ENCODE data around the gene MDH1B.

MDH1B gene

DNA sequence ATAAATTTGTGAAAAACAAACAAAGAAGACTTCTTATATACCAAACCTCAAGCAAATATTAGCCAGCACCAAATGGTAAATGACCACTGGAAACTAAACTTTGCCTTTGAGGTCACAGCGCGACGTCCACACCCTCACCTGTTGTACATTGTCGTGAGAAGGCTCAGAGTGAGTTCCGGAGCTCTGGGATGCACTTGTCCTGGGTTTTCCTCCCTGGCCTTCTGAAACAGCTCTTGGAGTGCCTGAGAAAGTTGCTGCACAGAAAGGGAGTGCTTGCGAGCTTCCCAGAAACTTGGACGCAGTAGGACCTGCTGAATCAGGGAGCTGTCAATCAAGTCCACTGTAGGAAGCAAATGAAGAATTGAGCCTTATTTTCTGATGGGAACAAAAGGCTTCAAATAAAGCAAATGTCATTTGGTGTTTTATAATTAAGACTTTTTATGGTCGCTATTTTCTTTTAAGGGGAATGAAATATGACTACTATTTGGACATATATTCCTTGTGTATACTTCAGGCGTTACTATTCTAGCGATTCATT lies 57.9 kb downstream of the MDH1B start:
- no peak overlapping the region for H3K4me3 ChIP-seq (ENCODE audit: low read depth, low read length)
- DNase-seq (ENCODE audit: low read depth): no peak
- TF ChIP-seq MYC (IDR thresholded peaks at IDR 0.05; ENCODE audit: low read depth, low read length) (no peak), MAX (IDR thresholded peaks at IDR 0.05; ENCODE audit: low read depth, low read length) (no peak), POLR2A (IDR thresholded peaks at IDR 0.05; ENCODE audit: extremely low read depth, insufficient read length) (no peak), CTCF (IDR thresholded peaks at IDR 0.05; ENCODE audit: low read depth, low read length) (no peak)

DNA sequence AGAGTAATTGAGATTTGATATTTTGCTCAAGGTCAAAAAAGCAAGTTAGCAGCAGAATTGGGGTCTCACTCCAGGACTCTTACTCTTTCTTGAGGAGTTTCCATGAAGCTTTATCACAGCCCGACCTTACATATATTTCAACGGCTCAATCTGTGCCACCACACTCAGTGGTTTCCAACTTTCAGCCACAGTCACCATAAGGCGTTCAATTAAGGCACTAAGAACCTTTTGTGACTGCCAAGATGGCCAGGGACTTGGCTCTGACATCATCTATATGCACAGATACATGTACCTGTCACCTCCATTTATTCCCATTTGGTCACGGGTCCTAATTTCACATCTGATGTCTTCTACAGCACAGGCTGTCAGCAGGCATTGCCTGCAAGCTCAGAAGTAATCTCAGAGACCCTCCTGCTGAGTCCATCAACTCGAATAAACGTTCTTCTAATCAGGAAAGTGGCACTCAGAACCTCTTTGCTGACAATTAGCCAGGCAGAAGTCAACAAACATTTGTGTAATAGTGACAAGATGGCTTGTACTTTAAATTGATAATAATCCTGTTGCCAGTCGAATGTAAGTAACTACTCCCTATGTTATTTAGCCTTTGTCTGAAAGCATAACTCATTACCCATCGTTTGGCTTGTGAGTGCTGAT lies 63.0 kb downstream of the MDH1B start:
- no peak overlapping the region for H3K4me3 ChIP-seq (ENCODE audit: low read depth, low read length)
- no peak for DNase-seq (ENCODE audit: low read depth)
- TF ChIP-seq MAX (IDR thresholded peaks at IDR 0.05; ENCODE audit: low read depth, low read length) (no peak), CTCF (IDR thresholded peaks at IDR 0.05; ENCODE audit: low read depth, low read length) (no peak), MYC (IDR thresholded peaks at IDR 0.05; ENCODE audit: low read depth, low read length) (no peak), POLR2A (IDR thresholded peaks at IDR 0.05; ENCODE audit: extremely low read depth, insufficient read length) (no peak)

- no peak for TF ChIP-seq MAX (IDR thresholded peaks at IDR 0.05; ENCODE audit: low read depth, low read length)
- no peak for TF ChIP-seq CTCF (IDR thresholded peaks at IDR 0.05; ENCODE audit: low read depth, low read length)
- no peak for TF ChIP-seq POLR2A (IDR thresholded peaks at IDR 0.05; ENCODE audit: extremely low read depth, insufficient read length)
- TF ChIP-seq MYC (IDR thresholded peaks at IDR 0.05; ENCODE audit: low read depth, low read length): no peak
- H3K4me3 ChIP-seq (ENCODE audit: low read depth, low read length): no peak overlapping the region
- DNase-seq (ENCODE audit: low read depth): peak; percentile 7
Measured at GRCh38 chr2:206700156-206700555, 65.0 kb downstream of the MDH1B start.

GRCh38 chr2:206698811-206699210 lies 66.3 kb downstream of the MDH1B start:
- no peak for TF ChIP-seq MYC (IDR thresholded peaks at IDR 0.05; ENCODE audit: low read depth, low read length)
- no peak for TF ChIP-seq POLR2A (IDR thresholded peaks at IDR 0.05; ENCODE audit: extremely low read depth, insufficient read length)
- no peak for TF ChIP-seq CTCF (IDR thresholded peaks at IDR 0.05; ENCODE audit: low read depth, low read length)
- TF ChIP-seq MAX (IDR thresholded peaks at IDR 0.05; ENCODE audit: low read depth, low read length): no peak
- no peak for DNase-seq (ENCODE audit: low read depth)

DNA sequence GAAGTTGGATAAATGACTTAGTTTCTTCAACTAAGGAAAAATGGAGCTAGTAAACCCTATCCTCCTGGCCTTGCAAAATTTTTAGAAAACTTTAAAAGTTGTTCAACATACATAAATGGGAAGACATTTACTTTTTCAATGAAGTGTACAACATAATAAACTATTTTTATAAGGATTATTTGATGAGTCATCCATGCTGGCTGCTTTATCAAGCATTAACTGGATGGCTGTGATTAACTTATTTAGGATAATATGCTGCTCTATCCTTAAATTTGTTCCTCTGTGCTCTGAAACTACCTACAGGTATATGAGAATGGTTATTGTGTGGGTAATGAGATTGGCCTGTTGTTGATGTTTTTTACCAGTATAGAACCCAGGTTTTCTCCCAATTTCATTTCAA lies 68.2 kb downstream of the MDH1B start:
- no peak overlapping the region for H3K4me3 ChIP-seq (ENCODE audit: low read depth, low read length)
- TF ChIP-seq MYC (IDR thresholded peaks at IDR 0.05; ENCODE audit: low read depth, low read length): no peak
- TF ChIP-seq POLR2A (IDR thresholded peaks at IDR 0.05; ENCODE audit: extremely low read depth, insufficient read length): no peak
- TF ChIP-seq MAX (IDR thresholded peaks at IDR 0.05; ENCODE audit: low read depth, low read length): no peak
- no peak for TF ChIP-seq CTCF (IDR thresholded peaks at IDR 0.05; ENCODE audit: low read depth, low read length)
- no peak for DNase-seq (ENCODE audit: low read depth)

More at GRCh38 chr2:206698811-206699210, 66.3 kb downstream of the MDH1B start:
- H3K4me3 ChIP-seq (ENCODE audit: low read depth, low read length): no peak overlapping the region

Measured in NB4 (cell line).